HepG2 (cell line): ENCODE measurements around the gene SAPCD2.

ENCODE experiments used
- BHLHE40 ChIP-seq: IDR thresholded peaks from 2 replicates; pipeline ENCODE4 v1.6.1; 2011; ENCODE audit warnings: low read length, improper control_type of control experiment
- BORCS8-MEF2B ChIP-seq: sonication (generic); formaldehyde crosslinking; IDR thresholded peaks from 2 replicates; pipeline ENCODE4 v1.8.0; 2022; ENCODE audit warnings: mild to moderate bottlenecking, missing genetic modification reagents
- FOXJ3 ChIP-seq: sonication (generic); formaldehyde crosslinking; IDR thresholded peaks from 2 replicates; pipeline ENCODE4 v1.4.0; 2020; ENCODE audit warnings: missing genetic modification reagents, mild to moderate bottlenecking, borderline replicate concordance
- HDAC2 ChIP-seq: sonication (generic); formaldehyde crosslinking; IDR thresholded peaks from 2 replicates; pipeline ENCODE4 v1.4.0; 2020; ENCODE audit warnings: missing genetic modification reagents
- NONO ChIP-seq, 2 experiments: fragments of 450-650 bp in 1 of 2; sonication (generic) in 1 of 2; formaldehyde crosslinking in 1 of 2; IDR thresholded peaks in 1 of 2; conservative IDR thresholded peaks in 1 of 2; 2 replicates each; pipeline versions ENCODE4 v1.6.1 to v1.8.0; 2017 to 2022; ENCODE audit warnings: mild to moderate bottlenecking in 1 of 2, missing genetic modification reagents in 1 of 2, moderate library complexity in 1 of 2
- NPAS2 ChIP-seq: sonication (generic); formaldehyde crosslinking; IDR thresholded peaks from 2 replicates; pipeline ENCODE4 v1.8.0; 2022; ENCODE audit warnings: mild to moderate bottlenecking, missing genetic modification reagents, borderline replicate concordance
- POLR2A ChIP-seq, 2 experiments: IDR thresholded peaks; 2 replicates each; pipeline ENCODE4 v1.6.1; 2011; ENCODE audit warnings: low read depth in 2 of 2, low read length in 2 of 2, mild to moderate bottlenecking in 1 of 2, moderate library complexity in 1 of 2; ENCODE audit not compliant: insufficient read depth in 1 of 2
- POLR2AphosphoS5 ChIP-seq: IDR thresholded peaks from 2 replicates; pipeline ENCODE4 v1.6.1; 2012; ENCODE audit warnings: low read depth, low read length
- RAD51 ChIP-seq: fragments of 450-650 bp; IDR thresholded peaks from 2 replicates; pipeline ENCODE4 v1.6.1; 2016; ENCODE audit warnings: borderline replicate concordance
- SIN3A ChIP-seq: IDR thresholded peaks from 2 replicates; pipeline ENCODE4 v1.6.1; 2011; ENCODE audit warnings: low read depth, mild to moderate bottlenecking, control low read depth, low read length, borderline replicate concordance
- SP1 ChIP-seq, 2 experiments: fragments of 450-650 bp in 1 of 2; sonication (generic) in 1 of 2; formaldehyde crosslinking in 1 of 2; IDR thresholded peaks; 2 replicates each; pipeline versions ENCODE4 v1.4.0 to v1.6.1; 2016 to 2020; ENCODE audit warnings: missing genetic modification reagents in 1 of 2
- ZFP41 ChIP-seq: sonication (generic); formaldehyde crosslinking; IDR thresholded peaks from 2 replicates; pipeline ENCODE4 v1.4.0; 2020; ENCODE audit warnings: mild to moderate bottlenecking, missing genetic modification reagents, borderline replicate concordance
- TF ChIP-seq, protein P1 (sequence below): sonication (generic); formaldehyde crosslinking; IDR thresholded peaks from 2 replicates; pipeline ENCODE4 v1.5.0; 2020; ENCODE audit warnings: mild to moderate bottlenecking, missing genetic modification reagents, moderate library complexity
- TF ChIP-seq, protein P2 (sequence below): fragments of 450-650 bp; IDR thresholded peaks from 2 replicates; pipeline ENCODE4 v1.6.1; 2017; ENCODE audit warnings: mild to moderate bottlenecking

DNA sequence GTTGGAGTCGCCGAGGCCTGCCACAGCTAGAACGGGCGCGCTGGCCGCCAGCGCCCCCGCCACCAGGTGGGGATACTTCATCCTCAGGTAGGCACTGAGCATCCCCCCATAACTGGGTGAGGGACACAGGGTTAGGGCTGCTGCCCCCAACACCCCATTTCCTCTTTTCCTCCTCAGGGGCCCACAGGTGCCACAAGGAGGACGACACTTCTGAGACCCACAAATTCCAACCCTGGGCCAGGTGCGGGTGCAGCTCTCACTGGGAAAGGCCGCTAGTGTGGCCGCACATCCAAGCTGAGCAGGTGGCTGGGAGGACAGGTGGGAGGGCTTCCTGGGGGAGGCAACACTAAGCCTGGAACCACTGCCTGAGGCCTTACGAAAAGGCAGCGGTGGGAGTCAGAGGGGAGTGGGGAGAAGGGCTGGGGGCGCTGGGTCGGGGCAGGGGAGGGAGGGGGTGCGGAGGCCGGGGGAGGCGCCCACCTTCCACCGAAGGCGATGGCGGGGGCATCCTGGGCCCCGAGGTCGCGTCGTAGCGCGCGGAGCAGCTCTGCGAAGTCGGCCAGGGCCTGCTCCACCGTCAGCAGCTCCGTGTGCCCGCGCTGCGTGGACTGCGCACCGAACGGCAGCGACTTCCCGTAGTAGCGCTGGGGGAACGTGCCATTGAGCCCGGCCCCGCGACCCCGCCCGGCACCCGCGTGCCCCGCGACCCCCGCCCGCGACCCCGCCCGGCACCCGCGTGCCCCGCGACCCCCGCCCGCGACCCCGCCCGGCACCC, 43.2 kb upstream of the SAPCD2 start:
- TF ChIP-seq NONO (IDR thresholded peaks at IDR 0.05) (no peak), NONO (CRISPR knock-in tag; conservative IDR thresholded peaks at IDR 0.05) (no peak), BHLHE40 (no peak), HDAC2 (CRISPR knock-in tag) (no peak), POLR2AphosphoS5 (no peak), BORCS8-MEF2B (no peak), POLR2A (IDR thresholded peaks at IDR 0.05; ENCODE audit: insufficient read depth in 1 of 2, low read depth in 2 of 2, low read length in 2 of 2) (no peak), SIN3A (no peak), ZFP41 (CRISPR knock-in tag) (no peak), SP1 (IDR thresholded peaks at IDR 0.05) (no peak), SP1 (CRISPR knock-in tag; IDR thresholded peaks at IDR 0.05) (no peak), NPAS2 (CRISPR knock-in tag) (no peak), FOXJ3 (CRISPR knock-in tag) (no peak), RAD51 (no peak)
- TF ChIP-seq, protein P1, sequence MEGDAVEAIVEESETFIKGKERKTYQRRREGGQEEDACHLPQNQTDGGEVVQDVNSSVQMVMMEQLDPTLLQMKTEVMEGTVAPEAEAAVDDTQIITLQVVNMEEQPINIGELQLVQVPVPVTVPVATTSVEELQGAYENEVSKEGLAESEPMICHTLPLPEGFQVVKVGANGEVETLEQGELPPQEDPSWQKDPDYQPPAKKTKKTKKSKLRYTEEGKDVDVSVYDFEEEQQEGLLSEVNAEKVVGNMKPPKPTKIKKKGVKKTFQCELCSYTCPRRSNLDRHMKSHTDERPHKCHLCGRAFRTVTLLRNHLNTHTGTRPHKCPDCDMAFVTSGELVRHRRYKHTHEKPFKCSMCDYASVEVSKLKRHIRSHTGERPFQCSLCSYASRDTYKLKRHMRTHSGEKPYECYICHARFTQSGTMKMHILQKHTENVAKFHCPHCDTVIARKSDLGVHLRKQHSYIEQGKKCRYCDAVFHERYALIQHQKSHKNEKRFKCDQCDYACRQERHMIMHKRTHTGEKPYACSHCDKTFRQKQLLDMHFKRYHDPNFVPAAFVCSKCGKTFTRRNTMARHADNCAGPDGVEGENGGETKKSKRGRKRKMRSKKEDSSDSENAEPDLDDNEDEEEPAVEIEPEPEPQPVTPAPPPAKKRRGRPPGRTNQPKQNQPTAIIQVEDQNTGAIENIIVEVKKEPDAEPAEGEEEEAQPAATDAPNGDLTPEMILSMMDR (CRISPR knock-in tag) = no peak
- TF ChIP-seq, protein P2, sequence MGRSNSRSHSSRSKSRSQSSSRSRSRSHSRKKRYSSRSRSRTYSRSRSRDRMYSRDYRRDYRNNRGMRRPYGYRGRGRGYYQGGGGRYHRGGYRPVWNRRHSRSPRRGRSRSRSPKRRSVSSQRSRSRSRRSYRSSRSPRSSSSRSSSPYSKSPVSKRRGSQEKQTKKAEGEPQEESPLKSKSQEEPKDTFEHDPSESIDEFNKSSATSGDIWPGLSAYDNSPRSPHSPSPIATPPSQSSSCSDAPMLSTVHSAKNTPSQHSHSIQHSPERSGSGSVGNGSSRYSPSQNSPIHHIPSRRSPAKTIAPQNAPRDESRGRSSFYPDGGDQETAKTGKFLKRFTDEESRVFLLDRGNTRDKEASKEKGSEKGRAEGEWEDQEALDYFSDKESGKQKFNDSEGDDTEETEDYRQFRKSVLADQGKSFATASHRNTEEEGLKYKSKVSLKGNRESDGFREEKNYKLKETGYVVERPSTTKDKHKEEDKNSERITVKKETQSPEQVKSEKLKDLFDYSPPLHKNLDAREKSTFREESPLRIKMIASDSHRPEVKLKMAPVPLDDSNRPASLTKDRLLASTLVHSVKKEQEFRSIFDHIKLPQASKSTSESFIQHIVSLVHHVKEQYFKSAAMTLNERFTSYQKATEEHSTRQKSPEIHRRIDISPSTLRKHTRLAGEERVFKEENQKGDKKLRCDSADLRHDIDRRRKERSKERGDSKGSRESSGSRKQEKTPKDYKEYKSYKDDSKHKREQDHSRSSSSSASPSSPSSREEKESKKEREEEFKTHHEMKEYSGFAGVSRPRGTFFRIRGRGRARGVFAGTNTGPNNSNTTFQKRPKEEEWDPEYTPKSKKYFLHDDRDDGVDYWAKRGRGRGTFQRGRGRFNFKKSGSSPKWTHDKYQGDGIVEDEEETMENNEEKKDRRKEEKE = no peak
